GM18526 (cell line): ENCODE results near the gene GNAL.

Experiments used
- POLR2A ChIP-seq: IDR thresholded peaks from 3 replicates; pipeline ENCODE4 v1.6.1; 2011; ENCODE audit not compliant: insufficient read length; ENCODE audit errors: extremely low read depth

Gene GNAL

GRCh38 chr18:11802586-11802985 lies 113.5 kb downstream of the GNAL start:
- TF ChIP-seq POLR2A = no peak

GRCh38 chr18:11807233-11807632 lies 118.2 kb downstream of the GNAL start:
- no peak for TF ChIP-seq POLR2A

GRCh38 chr18:11808001-11808855 lies 119.2 kb downstream of the GNAL start:
- no peak for TF ChIP-seq POLR2A

GRCh38 chr18:11809895-11810294 lies 120.8 kb downstream of the GNAL start:
- TF ChIP-seq POLR2A = no peak

- no peak for TF ChIP-seq POLR2A
These were observed 121.3 kb downstream of the GNAL start for GRCh38 chr18:11810379-11810778.

- no peak for TF ChIP-seq POLR2A
These were observed 121.9 kb downstream of the GNAL start for GRCh38 chr18:11811009-11811408.

GRCh38 chr18:11817229-11817628 lies 128.2 kb downstream of the GNAL start:
- no peak for TF ChIP-seq POLR2A

- TF ChIP-seq POLR2A = no peak
These were observed 129.6 kb downstream of the GNAL start for GRCh38 chr18:11818486-11819203.

GRCh38 chr18:11819938-11820337 lies 130.9 kb downstream of the GNAL start:
- no peak for TF ChIP-seq POLR2A

- TF ChIP-seq POLR2A = no peak
These were observed 131.6 kb downstream of the GNAL start for GRCh38 chr18:11820697-11821096.

GRCh38 chr18:11821208-11821607 lies 132.1 kb downstream of the GNAL start:
- no peak for TF ChIP-seq POLR2A

GRCh38 chr18:11821643-11822237 lies 132.7 kb downstream of the GNAL start:
- TF ChIP-seq POLR2A = no peak

GRCh38 chr18:11823545-11823944 lies 134.5 kb downstream of the GNAL start:
- TF ChIP-seq POLR2A = no peak

- no peak for TF ChIP-seq POLR2A
These were observed 137.8 kb downstream of the GNAL start for GRCh38 chr18:11826836-11827235.

- no peak for TF ChIP-seq POLR2A
These were observed 139.8 kb downstream of the GNAL start for GRCh38 chr18:11828786-11829432.
